Iris pigment epithelial cell (primary cell): ENCODE results near the gene CHRM2.

Experiments
- DNase-seq: peaks from one replicate; pipeline ENCODE4 v3.0.0-alpha.2; 2011; ENCODE audit warnings: low read depth

Gene CHRM2

DNA sequence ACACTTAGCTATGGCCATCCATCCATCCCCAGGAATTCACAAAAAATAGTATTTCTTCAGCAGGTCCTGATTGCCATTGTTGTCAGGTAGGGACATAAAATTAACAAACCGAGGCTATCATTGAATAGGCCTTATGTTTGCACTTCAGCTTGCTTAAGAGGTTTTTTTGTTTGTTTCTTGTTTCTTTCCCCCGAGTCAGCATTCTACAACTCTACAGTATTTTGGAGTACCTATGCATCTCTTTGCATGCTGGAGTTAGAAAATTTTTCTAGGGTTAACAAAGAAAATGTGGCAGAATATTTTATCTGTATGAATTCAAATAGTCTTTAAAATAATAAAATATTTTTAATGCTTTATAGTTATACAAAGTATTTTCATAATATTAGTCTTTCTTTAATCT is 26.3 kb downstream of the CHRM2 start:
- no peak for DNase-seq

GRCh38 chr7:136897676-136898075 is 29.2 kb downstream of the CHRM2 start:
- DNase-seq = no peak

DNA sequence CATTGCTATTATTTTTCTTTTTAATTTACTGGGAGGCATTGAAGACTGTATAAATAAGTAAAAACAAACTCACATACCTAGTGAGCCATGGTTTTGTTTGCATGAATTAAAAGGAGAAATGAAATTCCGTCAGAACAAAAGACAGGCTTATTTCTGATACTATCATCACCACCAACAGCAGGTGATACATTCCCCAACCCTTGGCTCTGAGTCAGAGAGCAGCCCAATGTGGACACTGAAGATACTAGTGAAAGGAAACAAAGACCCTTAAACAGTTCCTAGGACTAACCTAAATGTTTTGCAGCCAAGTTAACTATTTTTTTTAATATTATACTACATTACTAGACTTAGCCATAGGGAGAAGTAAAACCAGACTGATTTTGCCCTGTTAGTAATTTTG is 31.6 kb downstream of the CHRM2 start:
- no peak for DNase-seq

DNA sequence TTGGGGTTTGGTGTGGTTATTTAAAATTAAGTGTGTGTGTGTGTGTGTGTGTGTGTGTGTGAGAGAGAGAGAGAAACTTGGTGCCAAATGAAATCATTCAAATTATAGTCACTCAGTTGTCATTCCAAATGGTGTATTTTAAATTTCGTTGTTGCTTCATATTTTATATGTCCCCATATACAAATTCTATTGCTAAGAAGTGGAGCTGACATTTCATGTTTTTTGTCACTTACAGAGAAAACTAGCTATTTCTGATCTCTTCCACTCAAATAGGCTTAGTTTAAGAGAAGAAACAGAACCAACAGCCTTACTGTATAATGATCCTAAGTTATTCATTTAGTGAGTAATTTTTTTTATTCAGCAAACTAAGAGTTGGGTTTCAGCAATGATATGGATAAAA is 42.3 kb downstream of the CHRM2 start:
- no peak for DNase-seq

DNA sequence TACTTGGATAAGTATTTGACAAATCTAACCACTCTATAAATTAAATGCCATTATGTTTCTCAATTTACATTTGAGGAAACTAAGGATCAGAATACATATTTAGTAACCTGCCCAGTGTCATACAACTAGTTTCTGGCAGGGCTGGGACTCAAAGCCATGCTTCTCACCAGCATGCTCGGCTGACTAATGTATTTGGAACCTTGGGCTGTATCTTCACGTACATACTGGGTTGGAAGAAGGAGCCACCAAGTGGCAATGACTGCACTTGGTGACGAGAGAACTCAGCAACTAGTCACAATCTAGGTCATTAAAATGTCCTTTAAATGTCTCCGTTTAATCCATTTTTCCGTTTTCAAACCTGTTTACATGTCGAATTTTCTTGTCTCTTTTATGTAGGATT is 42.9 kb downstream of the CHRM2 start:
- DNase-seq = peak; percentile 18

- peak; percentile 1 for DNase-seq
These were observed 43.9 kb downstream of the CHRM2 start for GRCh38 chr7:136912339-136912738.

DNA sequence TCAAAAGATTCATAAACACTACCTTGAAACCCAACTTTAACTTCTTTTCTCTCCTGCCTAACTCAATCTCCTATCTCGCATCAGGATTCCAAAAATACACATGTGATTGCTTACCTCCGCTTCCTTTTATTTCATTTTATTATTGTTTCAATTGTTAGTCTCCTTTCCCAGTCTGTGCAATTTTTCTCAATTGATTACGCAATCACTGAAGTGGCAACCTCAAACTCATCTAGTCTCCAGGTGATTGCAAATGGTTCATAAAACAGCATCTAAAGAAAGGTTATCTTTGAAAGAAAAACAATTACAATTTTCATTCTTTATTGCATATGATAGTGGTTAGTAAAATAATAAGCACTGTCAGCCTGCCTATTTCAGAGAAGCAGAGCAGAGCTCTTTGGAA is 45.6 kb downstream of the CHRM2 start:
- no peak for DNase-seq

GRCh38 chr7:136919820-136920219 is 51.4 kb downstream of the CHRM2 start:
- DNase-seq = peak; percentile 50

DNA sequence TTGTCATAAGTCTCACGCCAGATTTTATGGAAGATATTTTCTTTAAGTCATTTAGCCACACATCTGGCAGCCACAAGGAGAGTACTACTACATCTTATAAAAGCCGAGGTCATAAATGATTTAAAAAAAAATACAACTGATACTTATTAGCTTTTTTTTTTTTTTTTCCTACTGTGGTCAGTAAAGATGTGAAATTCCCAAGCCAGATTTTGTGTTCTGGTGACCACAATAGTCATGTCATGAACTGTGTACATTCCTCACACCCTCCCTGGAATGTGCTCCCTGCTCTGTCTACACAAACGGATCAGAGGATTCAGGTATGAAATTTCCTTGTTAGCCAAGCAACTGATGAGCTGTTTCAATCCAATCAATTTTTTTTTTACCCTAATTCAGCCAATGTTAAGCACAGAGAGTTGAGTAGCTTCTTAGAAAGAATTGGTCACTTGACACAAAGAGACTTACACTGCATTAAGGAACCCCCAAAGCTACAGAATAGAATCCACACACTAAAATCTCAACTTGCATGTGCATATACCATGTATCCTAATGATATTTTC is 54.7 kb downstream of the CHRM2 start:
- peak; percentile 92 for DNase-seq

GRCh38 chr7:136925044-136925443 is 56.6 kb downstream of the CHRM2 start:
- peak; percentile 76 for DNase-seq

DNA sequence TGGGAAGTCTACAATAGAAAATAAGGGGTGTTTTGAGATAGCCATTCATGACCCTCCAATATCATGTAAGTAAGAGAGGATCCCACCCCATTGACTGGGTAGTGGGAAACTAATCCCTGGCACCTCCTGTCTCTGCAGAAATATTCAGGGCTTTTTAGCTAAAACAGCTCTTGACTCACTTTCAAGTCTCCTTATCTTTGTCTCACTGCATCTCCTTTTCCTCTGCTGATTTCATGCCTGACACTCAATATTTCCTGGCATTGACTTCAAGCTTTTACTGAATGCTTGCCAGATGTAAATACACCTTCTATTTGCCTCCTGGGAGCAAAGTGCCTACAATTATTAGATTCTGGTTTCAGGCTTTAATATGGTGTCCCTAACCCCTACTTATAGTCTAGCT is 57.1 kb downstream of the CHRM2 start:
- DNase-seq = peak; percentile 82

DNA sequence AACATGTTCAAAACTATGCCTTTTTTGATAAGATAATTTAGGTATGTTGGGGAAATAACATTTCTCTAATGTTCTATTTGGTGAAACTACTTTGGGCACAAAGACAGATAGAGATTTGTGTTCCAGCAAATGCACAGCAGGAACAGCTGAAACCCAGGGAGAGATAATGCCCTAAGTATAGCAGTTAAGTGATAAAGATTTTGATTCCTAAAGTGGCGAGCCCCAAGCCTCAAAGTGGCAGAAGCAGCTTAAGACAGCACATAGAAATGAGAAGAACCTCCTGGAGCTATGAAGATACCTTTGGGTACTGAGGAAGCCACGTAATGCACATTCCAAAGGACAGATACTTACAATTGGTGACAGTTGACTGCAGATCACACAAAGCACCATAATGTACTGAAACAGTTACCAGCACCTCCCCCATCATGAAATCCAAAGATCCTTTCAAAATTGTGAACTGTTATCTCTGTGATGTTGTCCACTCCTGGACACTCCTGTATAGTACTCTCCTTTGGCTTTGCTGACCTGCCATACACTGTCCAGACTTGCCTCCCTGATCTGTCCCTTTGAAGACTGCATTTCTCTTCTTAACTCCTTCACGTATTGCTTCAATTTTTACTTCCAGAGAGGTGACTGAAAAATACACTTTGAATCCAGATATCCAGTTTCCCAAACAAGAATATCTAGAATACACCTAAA is 62.9 kb downstream of the CHRM2 start:
- DNase-seq = no peak

- DNase-seq = no peak
These were observed 69.0 kb downstream of the CHRM2 start for GRCh38 chr7:136937436-136937835.

GRCh38 chr7:136938476-136938875 is 70.0 kb downstream of the CHRM2 start:
- DNase-seq = no peak

DNA sequence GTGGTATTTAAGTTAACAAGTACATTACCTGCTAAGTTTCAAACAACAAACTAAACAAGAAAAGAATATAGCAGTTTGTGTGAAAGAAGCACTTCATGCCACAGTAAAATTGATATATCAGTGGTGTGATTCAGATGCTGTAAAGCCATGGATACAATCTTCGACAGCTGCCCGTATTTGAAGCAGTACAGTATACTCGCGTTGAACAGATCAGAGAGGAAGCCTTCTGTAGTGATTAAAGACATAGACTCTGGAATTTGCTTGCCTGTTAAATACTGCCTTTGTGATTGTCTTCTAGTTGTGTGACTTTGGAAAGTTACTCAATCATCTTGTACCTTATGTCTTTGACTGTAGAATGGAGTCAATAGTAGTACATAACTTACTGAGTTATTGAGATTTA is 71.7 kb downstream of the CHRM2 start:
- DNase-seq = no peak

- DNase-seq = no peak
These were observed 72.5 kb downstream of the CHRM2 start for GRCh38 chr7:136940917-136941316.

GRCh38 chr7:136941816-136942215 is 73.4 kb downstream of the CHRM2 start:
- DNase-seq = no peak

- DNase-seq = no peak
These were observed 73.9 kb downstream of the CHRM2 start for GRCh38 chr7:136942401-136942800.

GRCh38 chr7:136942994-136943393 is 74.5 kb downstream of the CHRM2 start:
- DNase-seq = no peak

- peak; percentile 69 for DNase-seq
These were observed 78.9 kb downstream of the CHRM2 start for GRCh38 chr7:136947347-136947746.

GRCh38 chr7:136950331-136950730 is 81.9 kb downstream of the CHRM2 start:
- no peak for DNase-seq

DNA sequence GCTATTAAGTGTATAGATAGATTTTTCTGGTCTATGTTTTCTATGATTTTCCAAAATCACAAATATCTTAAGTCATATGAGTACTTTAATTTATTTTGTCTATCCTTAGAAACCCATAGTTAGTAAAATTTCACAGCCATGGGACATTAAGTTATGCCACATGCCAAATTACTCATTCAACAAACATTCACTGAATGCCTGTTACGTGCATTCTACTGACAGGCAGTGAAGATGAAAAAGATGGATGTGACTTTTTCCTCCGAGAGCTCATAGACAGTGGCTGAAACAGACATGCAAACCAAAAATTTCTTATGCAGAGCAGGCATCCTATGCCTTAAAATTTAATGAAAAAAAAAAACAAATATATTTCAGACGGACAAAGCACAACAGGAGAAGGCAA is 84.9 kb downstream of the CHRM2 start:
- peak; percentile 64 for DNase-seq

DNA sequence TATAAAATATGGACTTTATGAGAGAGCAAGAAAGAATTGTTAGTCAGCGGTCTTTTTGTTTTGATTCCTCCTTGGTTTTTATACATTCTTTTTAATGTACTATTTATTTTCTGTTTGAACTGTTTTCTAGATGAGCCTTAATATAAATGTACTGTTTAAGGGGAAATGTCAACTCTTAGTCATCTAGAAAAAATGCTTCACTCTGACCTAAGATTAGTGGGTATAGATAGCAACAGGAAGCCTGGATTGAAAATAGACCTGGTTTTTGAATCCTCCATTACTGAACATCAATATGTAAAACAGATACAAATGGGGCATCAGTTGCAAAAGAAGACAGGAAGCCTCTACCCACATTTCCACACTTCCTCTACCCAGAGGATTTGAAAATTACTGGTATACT is 87.8 kb downstream of the CHRM2 start:
- DNase-seq = peak; percentile 85

DNA sequence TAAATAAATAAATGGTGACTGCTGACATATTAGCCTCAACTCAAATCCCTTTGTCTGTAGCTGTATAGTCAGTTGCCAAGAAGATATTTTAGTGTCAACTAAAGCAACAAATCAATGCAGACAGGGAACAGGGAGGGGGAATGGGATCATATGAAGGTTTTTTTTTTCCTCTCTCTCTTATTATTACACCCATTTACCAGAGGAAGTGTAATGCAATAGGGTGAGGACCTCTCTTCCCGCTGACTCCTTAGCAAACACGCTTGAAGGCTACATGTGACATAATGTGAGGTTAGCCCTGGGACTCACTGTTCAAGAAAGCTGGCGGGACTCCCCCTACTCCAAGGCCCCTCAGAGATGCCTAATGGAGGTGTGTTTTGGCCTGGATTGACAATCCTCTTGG is 88.2 kb downstream of the CHRM2 start:
- peak; percentile 76 for DNase-seq
